GM21381 (cell line): ENCODE measurements around the gene TEX101.

Source experiments
- ATAC-seq: cut with Tn5 transposase; IDR thresholded peaks from one replicate; pipeline ENCODE4 v1.9.1; 2021; ENCODE audit warnings: mild to moderate bottlenecking, moderate library complexity; ENCODE audit not compliant: unreplicated experiment

The TEX101 gene

DNA sequence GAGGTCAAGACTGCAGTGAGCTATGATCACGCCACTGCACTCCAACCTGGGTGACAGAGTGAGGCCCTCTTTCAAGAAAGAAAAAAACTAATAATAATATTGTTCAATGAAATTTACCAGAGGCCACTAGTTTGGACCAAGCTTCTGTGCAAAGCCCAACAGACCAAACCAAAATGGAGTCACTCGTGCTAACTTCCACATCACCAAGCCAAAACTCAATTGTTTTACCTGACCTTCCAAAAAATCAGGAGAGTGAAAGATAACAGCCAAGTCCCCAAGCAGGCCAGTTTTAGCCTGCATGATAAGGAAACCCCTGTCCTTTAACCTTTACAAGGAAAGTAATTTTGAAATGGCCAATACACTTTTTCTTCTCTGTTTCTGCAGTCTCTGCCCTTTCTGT lies 30.7 kb downstream of the TEX101 start:
- ATAC-seq: no peak

DNA sequence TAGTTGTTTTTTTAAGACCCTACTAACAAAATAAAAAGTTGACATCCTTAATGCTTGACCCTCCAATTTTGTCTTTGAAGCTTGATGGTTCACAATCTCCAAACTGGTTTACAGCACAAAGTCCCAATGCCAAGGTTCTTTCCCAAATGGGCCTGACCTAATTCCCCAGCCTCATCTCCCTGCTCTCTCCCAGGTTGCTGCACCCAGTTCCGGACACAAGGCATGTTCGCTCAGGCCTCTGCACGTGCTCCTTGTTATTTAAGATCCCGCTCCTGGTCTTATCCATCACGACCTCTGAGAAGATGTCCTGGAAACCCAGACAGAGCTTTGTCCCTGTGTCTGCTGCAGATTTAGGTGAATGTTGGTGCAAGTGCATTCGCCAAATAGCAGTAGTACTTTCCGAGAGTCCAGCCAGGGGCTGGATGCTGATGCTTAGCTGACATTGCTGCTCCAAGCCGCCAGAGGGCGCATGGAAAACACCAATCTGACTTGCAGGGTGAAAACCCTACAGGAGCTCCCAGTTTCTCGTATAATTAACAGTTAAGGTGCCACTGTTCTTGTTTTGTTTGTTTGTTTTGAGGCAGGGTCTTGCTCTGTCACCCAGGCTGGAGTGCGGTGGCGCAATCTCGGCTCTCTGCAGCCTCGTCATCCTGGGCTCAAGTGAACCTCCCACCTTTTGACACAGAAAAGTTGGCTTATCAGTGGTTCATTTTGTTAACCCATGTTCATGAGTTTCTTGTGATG lies 32.2 kb downstream of the TEX101 start:
- ATAC-seq: peak; percentile 58

DNA sequence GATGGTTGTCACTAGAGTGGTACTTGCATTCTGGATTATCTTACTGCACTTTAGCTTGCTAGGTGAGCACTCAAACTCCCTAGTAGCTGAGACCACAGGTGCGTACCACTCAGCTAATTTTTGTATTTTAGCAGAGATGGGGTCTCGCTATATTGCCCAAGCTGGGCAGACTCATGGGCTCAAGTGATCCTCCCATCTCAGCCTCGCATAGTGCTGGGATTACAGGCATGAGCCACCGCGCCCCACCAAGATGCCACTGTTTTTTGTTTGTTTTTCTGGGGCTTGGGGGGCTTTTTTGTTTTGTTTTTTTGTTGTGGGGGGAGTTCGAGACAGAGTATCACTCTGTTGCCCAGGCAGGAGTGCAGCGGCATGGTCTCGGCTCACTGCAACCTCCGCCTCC lies 33.0 kb downstream of the TEX101 start:
- no peak for ATAC-seq

DNA sequence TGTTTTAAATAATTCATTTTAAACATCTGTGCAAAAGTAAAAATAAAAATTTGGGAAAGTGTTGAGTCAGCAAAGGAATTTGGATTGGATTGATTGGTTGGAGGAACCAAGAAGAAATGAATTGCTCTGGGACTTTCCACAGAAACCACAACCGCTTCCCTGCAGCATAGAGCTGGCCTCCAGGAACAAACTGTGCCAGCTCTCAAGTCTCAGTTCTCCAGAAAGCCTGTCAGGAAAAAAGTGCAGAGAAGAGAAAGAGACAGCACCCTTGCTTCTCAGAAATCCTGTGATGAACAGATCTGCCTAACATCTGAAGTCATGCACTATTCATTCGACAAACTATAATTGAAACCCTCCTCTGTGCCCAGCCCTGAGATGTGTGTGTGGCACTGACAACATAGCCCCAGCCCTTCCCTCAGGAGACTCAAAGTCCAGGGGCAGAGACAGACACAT lies 35.9 kb downstream of the TEX101 start:
- no peak for ATAC-seq

DNA sequence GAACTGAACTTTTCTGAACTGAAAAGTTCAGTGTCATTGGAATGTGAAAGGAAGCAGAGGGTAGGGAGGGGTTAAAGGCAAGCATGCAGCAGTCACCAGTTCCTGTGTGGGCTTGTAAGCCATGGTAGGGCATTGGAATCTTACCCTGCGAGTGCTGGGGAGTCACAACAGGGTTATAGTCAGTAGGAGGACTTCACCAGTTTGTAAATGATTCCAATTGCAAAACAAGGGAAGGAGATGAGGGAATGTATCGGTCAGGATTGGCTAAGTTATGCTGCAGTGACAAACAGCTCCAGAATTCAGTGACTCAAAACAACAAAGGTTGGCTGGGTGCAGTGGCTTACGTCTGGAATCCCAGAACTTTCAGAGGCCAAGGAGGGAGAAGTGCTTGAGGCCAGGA lies 37.9 kb downstream of the TEX101 start:
- no peak for ATAC-seq

DNA sequence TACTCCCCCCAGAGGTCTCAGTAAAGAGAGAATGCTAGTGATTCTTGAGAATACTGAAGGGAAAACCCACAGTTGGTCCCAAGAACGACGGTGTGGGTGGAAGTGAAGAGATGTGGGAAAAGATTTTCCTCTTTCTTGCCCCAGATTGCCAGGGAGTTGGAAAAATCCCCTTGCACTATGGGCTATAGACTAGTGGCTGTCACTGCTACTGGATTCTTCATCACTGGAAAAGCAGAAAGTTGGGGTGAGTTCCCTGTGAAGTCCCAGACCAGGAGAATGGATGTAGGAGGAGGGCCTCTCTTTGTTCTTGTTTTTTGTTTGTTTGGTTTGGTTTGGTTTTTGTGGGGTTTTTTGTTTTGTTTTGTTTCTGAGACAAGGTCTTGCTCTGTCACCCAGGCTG lies 39.3 kb downstream of the TEX101 start:
- ATAC-seq: no peak

DNA sequence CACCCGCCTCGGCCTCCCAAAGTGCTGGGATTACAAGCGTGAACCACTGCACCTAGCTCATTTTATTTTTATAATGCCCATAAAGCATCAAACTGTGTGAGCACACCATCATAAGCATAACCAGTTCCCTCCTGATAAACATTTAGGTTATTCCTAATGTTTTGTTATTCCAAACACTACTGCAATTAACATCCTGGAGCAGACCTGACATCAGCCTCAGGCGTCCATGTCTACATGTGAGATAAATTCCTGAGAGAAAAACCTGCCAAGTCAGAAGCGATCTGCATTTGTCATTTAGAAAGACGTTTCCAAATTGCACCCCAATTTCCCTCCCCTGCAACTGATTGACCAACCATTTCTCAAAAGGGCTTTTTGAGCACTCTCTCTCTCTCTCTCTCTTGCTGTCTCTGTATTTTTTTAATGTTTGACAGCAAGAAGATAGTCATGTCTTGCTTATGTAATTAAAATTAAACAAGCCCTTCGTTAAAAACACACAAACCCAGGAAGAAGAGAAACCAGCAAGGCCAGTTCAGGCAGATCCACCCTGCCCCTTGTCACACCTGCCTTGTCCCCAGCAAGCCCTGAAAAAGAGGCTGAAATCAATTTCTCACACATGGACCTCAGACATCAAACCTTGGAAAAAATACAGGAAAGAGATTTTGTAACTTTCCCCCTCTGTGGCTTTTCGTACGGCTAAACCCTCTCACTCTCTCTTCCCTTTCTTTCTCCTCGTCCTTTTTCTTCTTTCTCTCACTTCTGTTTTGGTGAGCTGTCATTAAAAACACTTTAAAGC lies 40.8 kb downstream of the TEX101 start:
- no peak for ATAC-seq

DNA sequence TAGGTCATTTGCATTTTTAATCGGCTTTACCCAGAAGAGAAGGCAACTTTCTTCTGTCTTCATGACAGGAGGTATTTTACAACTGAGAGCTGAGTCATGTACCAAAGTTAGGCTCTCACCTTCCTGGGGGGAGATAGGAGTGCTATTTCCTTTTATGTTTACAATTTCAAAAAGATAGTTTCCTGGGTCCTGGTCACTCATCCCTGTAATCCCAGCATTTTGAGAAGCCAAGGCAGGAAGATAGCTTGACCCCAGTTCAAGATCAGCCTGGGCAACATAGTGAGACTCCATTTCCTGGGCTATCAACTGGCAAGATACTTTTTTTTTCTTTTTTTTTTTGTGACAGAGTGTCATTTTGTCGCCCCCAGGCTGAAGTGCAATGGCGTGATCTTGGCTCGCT lies 43.1 kb downstream of the TEX101 start:
- ATAC-seq: no peak

DNA sequence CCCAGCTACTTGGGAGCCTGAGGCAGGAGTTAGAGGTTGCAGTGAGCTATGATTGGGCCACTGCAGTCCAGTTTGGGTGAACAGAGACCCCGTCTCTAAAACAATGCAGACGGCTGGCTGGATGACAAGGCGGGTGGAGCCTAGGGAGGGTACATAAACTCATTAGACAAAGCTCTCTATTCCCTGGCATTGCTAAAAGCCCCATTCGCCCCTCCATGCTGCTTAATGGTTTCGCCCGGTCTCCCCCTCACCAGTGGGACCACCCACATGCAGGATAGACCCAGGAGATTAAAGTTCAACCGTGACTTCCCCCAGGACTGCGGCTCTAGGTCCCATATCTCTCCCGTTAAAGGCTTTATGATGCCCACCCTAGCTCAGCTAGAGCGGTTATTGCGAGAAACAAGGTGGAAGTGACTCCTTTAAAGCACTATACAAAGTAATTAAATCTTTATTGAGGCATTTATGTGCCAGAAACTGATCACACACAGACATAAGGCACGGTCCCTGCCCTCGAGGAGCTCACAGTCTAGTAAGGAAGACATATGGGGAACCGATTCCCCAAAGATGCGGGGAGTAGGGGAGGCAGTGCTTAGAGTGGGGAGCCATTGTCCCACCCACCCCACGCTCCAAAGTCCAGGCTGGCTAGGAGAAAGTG lies 45.8 kb downstream of the TEX101 start:
- ATAC-seq: no peak

DNA sequence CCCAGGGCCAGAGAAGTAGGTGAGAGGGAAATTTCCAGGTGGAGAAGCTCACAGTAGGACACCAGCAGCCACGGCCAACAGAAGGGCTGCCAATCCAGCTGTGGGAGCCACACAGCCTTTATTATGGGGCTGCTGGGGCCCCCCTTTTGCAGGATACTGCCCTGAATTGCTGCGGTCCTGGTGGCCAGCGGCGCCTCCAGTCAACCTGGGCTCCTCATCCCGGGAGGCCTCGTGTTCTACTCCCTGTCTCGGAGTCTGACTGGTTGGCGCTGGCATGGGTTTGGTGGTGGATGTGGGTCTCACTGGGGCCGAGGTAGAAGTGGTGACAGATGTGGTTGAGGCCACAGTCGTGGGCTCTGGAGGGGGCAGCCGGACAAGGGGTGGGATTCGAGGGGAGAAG lies 46.6 kb downstream of the TEX101 start:
- no peak for ATAC-seq

DNA sequence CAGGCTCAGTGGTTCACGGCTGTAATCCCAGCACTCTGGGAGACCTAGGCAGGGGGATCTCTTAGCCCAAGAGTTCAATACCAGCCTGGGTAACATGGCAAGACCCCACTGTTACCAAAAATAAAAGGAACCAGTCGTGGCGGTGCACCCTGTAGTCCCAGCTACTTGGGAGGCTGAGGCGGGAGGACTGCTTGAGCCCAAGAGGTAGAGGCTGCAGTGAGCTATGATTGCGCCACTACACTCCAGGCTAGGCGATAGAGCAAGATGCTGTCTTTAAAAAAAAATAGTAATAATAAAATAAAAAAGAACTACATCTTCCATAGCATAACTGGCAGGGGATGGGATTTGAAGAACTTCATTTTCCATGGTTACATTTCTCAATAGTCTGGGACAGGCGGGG lies 47.7 kb downstream of the TEX101 start:
- no peak for ATAC-seq

DNA sequence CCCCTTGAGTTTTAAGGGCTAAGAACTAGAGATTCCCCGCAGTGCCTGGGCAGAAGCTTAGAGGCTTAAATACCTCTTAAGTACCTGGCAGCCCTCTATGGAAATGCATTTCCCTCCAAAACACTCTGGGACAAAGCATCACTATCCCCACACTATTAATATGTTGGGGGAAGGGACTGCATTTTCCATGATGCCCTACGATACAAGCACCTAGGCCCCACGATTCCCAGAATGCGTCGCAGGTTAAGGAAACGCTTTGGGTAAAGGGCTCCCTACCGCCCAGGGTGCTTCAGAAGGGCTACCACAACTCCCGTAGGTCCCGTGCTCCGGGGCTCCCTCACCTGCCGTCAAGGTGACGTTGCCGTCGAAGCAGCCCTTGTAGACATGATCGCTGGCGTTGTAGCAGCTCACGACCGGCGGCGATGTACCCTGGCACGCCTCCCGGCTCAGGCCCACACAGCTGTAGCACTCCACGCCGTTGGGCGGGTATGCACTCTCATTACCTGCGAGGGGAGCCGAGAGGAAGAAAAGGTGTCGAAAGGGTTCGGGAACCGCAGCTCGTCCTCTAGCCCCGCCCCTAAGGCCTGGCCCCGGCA lies 48.2 kb downstream of the TEX101 start:
- no peak for ATAC-seq

DNA sequence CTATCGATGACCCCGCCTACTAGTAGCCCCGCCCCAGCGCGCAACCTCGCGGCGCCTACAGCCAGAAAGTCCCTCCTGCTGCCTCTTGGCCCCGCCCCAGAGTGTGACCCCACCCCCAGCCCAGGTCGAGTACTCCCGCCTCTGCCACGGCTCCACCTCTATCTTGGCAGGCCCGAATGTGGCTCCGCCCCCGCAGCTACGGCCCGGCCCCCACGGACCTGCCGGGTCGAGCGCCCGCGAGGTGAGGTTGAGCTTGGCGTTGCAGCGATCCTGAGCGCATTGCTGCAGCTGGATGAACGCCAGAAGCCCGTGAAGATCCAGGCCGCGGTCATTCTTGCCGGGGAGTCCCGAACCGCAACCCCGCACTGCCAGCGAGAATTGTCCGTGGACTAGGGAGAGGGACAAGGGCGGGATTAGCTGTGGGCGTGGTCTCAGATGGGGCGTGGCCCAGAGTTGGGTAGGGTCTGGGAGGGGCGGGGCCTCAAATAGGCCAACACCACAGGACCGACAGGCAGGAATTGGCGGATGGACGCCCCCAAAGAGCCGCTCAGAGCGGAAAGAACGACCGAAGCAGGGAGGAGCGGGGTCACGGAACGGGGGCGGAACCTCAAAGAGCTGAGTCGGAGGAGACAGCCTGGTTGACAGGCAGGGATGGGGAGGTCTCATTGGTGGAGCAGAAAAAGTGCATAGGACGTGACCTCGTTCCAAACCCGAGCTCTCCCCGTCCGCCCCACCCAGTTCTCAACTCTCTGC lies 48.9 kb downstream of the TEX101 start:
- peak; percentile 85 for ATAC-seq

DNA sequence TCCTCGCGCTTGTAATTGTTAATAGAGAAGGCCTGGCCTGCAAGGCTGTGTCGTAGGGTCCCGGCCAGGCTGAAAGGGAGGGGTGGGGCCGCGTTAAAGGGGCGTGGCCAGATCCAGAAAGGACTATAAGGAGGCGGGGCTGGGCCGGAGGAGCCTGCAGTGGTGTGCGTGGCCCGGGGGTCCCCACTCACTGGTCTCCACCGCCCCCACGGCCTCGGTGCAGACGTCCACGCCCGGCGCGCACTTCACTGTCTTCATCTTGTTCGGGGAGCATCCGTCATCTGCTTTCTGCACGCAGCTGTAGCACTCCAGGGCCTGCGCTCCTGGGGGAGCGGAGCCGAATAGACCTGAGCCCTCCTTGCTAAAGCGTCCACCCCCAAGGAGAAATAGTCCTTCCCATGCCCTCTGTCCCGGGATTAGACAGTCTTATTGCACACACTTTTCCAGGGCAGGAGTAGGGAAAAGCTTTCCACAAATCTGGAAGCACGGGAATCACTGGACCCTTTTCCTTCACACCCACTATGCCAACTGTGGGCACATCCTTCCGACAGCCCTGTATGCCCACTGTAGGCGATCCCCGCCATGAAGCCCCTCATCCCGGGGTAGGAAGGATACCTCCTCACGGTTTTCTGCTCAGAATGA lies 49.6 kb downstream of the TEX101 start:
- peak; percentile 29 for ATAC-seq

DNA sequence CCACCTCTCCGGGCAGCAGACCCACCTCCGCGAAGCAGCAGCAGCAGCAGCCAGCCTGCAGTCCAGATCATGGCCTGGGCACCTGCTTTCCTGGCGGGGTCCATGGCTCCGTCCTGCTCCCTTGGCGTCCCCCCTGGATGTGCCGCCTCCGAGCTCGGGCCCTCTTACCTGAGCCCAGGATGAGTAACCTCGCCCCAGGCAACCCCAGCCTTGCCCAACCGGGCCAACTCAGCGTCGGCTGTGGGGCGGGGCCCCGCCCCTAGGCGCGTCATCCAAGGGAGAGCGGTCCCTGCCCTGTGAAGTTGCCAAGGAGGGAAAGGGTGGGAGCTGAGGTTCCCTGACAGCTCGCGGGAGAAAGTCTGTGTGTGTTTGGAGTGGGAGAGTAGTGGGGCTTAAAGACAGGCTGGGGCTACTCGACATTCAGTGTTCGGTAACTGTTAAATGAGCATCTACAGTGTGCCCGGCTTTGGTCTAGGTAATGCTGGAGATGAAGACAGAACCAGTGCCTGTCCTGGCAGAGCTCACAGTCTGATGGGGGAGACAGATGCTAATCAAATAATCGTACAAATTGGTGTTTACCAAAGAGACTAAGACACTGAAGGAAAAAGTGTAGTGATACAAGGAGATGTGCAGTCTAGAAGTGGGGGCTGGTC lies 50.9 kb downstream of the TEX101 start, which contains the start of gene LYPD3:
LYPD3 (minus strand) TSS at position 141 of the 653 bp plus-strand sequence; CDS start at position 104, 37 bp downstream.
- no peak for ATAC-seq

DNA sequence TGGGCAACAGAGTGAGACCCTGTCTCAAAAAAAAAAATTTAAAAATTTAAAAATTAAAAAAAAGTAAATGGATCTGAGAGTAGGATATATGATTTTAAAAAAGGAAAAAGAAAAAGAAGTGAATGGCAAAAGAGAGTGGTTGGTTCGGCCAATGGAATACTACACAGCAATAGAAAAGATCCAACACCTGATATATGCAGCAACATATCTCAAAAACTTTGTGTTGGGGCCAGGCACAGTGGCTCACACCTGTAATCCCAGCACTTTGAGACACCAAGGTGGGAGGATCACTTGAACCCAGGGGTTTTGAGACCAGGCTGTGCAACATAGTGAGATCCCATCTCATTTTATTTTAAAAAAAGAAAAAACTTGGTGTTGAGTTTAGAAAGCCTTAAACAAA lies 52.1 kb downstream of the TEX101 start:
- no peak for ATAC-seq

DNA sequence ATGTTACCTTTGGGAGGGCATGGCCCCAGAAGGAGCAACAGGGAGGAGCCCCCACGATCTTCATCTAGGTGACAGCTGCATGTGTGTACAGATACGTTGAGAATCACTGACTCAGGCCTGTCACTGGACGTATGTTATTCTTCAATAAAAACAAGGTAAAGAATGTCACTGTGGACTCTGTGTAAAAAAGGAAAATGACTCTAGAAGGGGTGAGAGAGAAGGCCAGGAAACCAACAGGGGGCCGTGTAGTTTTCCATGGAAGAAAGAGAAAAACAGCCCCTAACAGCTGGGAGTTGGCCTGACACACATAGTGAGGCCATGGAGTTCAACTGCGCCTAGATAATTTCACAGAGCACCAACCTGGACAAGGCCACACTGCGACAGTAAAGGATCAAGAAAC lies 52.6 kb downstream of the TEX101 start:
- ATAC-seq: no peak

DNA sequence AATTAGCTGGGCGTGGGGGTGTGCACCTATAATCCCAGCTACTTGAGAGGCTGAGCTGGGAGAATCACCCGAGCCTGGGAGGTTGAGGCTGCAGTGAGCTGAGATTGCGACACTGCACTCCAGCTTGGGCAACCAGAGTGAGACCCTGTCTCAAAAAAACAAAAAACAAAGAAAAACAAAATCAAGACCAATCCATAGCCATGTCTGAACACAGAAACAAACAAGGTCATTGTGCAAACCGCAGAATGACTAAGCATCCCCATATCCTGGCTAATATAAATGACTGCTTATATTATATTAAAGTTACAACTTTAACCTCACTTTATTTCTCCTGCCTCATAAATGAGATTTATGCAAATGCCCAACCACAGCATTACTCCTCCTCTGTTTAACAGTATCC lies 53.0 kb downstream of the TEX101 start:
- ATAC-seq: no peak
